ENCODE results near the gene EIF1B.

EIF1B gene

DNA sequence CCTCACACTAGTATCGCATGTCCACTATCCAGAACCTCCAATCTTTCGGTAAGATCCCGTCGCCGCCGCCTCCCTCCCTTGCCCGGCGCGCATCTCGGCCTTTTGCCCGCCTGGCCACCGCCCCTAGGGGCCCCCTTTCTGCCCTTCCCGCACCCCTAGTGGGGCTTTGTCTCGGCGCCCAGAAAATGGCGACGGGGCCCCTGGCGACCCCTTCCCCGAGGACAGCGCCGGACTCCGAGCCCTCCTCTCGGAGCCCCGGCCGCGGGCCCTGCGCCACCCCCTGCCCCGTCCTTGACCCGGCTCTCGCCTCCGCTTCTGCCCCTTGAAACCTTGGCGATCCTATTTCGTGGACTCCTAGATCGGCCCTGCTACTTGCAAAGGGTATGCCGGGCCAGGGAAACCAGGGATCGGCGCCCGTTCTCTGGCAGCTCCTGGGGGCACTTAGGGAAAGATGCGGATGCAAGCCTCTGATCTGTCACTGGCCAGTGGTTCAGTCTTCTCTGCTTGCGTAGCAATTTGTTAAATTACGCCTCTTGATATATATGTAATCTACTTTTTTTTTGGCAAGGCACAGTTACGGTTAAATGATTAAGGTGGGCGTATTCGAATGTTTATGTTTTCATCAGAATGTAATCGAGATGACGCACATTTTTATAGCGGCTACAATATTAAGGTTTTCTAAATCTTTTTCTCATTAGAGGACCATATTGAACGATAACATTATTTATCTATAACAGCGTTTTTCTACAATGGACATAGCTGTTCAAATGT lies 603 bp downstream of the EIF1B start:
- peak; percentile 10 for DNase-seq

DNA sequence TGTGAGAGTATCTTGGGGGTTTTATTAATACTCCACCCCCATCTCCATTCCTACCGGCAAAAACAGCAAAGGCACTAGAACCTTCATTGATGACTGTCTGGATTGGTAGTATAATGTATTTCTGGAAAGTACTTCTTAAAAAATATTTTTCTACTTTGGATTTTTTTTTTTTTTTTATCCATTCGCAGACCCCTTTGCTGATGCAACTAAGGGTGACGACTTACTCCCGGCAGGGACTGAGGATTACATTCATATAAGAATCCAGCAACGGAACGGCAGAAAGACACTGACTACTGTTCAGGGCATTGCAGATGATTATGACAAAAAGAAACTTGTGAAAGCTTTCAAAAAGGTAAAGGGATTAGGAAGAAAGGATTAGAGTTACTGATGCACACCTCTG lies 1.2 kb downstream of the EIF1B start:
- DNase-seq = no peak

DNA sequence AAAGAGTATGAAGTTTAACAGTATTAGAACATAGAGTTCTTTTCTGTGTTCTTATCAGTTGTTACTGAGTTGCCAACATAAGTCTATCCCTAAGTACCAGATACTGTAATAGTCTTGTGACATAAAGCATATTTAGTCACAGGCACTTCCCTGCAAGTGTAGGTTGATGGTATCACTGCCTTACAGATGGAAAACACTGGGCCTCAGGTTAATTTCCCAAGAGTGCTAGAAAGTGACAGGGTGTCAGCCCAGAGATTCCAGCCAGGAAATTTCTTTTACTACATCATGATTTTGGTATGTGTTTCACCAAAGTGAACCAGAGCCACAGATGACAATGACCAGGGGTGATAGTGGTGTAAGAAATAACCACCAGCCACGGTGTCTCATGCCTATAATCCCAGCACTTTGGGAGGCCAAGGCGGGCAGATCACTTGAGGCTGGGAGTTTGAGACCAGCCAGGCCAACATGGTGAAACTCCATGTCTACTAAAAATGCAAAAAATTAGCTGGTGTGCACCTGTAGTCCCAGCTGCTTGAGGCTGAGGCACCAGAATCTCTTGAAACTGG lies 3.2 kb downstream of the EIF1B start:
- no peak for DNase-seq

DNA sequence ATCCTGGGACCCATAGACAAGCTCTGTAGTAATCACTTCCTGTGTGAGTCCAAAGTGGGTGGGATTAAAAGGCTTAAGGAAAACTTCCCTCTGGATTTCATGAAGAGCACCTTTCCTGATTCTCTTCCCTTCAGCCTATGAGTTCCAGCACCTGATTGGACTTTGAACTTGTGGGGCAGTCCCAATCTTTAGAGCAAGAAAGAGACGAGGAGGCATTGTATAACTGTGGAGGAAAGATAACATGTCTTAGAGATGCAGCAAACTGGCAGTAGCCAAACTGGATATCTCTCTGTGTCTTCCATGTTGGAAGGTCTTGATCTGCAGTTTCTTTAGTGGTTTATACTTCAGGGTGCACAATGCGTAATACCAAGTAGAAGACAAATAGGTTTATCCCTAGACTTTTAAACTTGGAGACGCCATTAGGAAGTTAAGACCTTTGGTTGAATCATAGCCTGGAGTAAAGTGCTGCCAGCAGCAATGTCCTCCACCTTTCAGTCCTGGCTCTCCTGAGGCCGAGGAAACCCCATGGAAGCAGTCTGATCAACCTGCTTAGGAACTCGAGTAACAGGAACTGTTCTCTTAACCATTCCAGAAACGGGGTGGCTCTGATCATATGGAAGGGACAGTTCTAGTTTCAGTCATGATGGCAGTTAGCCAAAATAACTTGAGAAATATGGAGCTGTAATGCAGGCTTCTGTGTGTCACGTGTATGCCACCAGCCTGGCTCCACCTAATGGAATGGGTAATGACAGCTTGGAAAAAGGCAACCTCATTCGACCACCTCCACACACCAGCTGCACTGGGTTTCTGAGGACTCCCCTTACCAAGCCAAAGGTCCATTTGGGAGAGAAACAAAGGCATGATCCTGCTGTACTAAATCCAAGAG lies 4.7 kb downstream of the EIF1B start:
- DNase-seq = no peak

DNA sequence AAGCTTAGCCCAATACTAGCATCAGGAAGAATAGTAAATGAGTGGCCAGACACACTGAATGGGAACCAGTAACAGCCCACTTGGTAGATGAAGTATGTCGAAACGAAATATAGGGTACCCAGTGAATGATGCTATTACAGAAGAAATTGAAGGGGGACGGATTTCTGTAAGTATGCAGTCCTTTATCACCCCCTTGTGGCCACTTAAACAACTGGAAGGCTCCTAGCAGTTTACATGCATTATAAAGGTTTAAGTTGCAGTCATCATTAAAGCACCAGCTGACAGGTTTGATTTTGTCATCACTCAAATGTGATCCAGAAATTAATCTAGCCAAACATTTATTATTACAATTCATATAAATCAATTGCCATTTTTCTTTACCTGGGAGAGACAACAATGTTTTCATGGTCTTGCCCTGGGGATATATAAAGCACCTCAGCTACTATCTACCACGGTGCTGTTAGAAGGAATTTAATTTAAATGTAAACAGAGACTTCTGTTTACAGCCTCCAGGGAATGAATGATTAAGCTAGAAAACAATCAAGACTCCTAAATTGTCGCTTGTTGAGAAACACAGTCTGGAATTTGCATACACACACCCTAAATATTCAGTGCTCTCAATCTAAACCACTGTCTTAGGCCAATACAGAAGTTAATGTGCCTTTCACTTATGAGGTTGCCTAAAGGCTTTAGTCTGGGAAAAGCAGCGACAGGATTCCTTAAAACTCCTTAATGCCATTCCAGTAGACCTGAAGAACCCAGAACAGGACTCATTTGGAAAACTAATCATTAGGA lies 7.8 kb downstream of the EIF1B start:
- DNase-seq = peak; percentile 16

DNA sequence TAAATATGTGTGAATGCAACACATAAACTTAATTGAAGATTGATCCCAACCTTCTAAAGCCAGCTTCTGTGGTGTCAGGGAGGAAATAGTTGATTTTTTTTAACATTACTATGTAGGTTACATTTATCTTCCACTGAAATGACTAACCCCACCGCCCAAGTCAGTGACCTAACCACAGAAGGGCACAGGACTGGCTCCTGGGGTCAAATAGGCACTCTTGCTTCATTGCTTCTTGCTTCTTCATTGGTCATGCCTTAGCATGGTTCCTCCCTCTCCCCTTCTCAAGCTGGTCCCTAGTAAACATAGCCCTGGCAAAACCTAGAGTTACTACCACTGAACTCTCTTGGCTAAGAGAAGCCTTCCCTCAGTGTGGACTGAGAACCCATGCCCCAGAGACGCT lies 12.3 kb downstream of the EIF1B start:
- no peak for DNase-seq

DNA sequence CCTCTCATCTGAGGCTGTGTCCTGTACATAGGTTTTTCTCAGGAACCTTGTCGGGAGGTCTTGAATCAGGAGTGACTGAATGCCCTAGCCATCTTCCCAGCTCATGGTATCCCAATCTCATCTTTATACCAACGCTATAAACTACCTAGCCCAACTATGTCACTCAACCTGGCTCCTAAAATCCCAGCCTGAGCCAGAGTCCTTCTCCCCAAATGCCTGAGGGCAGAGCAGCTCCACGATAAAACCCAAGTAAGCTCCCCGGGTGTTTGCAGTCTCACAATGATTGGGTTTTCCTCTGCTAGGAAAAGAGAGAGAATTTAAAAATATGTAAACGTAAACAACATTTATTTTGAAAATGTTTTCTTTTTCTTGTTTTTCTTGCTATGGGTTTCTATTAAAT lies 14.4 kb downstream of the EIF1B start:
- DNase-seq = no peak

DNA sequence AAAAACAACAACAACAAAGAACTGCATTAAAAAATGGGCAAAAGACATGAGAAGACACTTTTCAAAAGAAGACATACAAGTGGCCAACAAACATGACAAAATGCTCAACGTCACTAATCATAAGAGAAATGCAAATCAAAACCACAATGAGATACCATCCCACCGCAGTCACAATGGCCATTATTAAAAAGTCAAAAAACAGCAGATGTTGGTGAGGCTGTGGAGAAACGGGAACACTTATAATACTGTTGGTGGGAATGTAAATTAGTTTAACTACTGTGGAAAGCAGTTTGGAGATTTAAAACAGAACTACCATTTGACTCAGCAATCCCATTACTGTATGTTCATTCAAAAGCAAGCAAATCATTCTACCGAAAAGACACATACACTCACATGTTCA lies 15.1 kb downstream of the EIF1B start:
- no peak for DNase-seq

DNA sequence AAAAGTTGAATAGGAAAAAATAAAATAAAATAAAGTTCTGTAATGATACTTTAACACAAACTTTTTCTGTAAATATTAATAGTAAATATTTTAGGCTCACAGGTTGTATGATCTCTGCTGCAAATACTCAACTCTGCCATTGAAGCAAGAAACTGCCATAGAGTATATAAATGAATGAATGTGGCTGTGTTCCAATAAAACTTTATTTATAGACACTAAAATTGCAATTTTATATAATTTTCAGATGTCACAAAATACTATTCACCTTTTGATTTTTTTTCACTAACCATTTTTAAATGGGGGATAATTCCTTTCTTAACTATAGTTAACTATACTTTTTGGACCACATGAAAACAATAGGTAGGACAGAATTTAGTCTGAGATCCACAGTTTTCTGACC lies 16.0 kb downstream of the EIF1B start:
- no peak for DNase-seq

DNA sequence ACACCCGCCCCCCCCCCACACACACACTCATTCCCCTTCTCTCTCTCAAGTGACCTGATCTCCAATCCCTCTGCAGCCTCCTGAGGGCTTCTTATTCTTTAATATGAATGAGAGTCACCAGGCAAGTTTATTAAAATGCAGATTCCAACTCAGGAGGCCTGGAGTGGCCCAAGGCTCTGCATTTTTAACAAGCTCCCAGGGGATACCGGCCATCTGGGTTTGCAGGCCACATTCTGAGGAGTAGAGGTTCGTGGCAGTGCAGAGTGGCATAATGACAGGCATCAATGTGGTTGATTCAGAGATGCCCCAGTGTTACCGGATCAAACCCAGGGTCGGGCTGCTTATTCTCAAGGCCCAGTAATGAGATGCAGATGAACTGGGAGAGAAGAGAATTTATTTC lies 18.9 kb downstream of the EIF1B start:
- DNase-seq = no peak

DNA sequence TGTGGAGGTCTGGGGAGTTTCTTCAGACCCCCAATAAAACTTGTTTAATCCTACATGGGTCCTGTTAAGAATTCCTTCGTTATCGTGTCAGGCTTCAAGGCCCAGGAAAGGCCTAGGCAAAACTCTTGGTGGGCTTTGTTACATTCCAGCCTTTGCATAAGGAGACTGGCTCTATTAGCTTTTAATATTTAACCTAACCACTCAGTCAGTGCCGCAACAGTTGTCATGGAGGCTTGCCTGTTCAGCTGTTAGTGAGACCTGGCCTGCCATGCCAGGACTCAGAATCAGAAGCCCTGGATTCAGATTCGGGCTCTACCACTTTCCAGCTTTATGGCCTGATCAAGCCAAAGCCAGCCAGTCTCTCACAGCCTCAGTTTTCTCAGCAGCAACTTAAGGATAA lies 19.6 kb downstream of the EIF1B start:
- no peak for DNase-seq

DNA sequence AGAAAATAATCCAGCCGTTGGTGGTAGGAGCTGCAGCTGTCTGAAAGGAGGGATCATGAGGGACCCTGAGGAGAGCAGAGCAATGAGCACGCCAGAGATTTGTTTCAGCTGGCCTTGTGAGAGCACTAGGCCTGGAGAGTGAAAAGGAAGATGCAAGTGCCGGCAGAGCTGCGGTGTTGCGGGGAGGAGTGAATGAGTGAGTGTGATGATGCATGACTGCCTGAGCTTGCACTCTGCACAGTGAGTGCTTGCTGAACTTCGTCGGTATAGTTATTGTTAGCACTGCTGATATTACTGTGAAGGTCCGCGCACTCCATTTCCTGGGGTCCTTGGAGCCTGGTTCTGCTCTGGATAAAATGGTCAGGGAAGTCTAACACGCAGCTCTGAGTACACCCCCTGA lies 23.2 kb downstream of the EIF1B start:
- DNase-seq = no peak

DNA sequence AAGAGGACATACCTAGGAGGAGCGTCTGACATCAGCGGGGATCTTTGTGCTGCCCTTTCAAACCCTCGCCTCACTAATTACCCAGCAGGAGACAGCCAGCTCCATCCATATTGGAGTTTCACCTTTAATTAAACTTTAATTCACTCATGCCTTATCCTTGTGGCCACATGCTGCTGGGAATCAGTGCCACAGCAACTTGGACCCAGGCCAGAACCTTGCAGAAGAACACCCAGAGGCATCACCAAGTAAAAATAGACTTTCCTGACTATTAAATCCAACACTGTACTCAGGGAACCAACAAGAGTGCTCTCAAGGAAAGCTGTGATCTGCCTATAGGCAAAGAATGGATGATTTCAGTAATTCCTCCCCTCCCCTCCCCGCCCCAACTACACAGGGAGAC lies 23.9 kb downstream of the EIF1B start:
- DNase-seq = no peak

DNA sequence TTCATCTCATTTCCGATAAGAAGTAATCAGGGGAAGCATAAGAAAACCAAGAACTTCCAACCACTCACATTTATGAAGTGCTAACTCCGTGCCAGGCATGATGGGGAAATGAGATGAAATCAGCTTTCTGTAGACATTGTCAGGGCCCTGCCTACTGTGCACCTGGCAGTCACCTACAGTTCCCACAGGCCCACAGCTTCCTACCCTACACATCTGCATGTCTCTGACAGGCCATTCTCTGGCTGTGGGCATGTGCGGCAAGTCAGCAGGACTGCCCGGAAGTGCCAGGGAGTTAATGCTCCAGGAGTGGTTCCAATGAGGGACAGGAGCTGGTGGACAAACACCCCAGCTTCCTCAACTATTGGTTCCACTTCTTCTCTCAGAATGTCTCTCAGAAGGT lies 24.3 kb downstream of the EIF1B start:
- no peak for DNase-seq

DNA sequence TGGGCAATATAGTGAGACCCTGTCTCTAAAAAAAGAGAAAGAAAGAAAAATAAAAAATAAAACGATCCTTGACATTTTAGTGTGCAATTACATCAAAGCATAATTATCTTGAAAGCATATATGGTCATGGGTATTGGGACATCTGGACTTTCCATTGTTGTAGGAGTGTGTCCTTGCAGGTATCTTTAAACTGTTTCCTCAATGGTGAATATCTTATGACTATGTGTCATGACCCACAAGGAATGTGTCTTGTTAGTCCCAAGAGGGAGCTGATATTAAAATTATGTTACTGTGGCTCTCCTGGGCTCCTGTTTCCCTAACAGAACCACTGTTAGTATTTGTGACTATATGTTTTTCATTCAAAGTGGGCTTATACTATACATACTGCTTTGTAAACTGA lies 26.6 kb downstream of the EIF1B start:
- DNase-seq = no peak

DNA sequence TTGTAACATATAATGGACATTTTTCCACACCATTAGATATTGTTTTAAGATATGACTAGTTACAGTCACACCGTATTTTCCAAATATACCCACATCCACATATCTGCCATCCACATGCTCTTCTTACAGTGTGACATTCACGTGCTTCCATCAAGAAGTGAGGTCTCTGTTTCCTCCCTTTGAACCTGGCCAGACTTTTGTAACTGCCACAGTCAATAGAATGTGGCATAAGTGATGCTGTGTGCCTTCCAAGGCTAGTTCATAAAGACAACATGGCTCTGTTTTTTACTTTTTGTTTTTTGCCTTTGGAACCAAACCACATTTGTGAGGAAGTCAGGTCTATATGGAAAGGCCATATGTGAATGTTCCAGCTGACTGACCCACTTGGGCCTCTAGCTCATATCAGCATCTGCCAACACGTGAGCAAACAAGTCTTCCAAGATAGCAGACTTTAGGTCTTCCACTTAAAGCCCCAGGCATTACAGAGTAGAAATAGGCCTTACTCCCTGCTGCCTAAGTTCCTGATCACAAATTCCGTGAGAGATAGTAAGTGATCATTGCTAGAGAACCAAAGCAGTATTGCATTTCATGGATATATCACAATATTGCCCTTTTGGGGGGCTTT lies 27.1 kb downstream of the EIF1B start:
- no peak for DNase-seq

DNA sequence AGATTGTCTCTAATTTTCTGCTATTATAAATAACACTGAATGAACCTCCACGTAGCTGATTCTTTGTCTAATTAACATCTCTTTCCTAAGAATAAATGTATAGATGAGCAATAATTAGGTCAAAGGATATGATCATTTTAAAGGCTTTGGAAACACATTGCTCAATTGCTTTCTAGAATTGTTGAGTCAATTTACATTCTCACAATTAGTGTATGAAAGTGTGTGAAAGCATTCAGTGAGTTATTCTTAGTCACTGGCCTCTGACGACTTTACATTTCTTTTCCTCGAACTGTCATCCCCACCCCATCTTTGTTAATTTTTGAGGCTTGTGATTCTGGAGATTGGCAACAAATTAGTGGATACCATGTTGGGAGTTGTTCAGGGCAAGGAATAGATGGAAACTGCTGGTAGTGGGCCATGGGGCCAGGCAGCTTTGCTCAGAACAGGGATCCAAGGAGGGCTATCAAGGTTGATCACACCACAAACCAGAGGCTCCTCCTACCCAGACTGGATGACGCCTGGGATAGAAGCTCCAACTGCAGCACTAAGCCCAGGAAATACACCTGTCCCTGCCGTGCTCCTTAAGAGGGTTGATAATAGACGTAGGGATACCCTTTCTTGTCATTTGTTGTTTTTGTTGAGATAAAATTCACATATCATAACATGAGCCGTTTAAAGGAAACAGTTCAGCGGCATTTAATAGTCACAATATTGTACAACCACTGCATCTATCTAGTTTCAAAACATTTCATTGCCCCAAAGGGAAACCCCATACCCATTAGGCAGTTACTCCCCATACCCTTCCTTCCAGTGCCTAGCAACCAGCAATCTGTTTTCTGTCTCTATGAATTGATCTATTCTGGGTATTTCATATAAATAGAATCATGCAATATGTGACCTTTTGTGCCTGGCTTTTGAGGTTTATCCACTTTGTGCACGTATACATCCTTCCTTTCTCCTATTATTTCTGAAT lies 27.9 kb downstream of the EIF1B start:
- no peak for DNase-seq

DNA sequence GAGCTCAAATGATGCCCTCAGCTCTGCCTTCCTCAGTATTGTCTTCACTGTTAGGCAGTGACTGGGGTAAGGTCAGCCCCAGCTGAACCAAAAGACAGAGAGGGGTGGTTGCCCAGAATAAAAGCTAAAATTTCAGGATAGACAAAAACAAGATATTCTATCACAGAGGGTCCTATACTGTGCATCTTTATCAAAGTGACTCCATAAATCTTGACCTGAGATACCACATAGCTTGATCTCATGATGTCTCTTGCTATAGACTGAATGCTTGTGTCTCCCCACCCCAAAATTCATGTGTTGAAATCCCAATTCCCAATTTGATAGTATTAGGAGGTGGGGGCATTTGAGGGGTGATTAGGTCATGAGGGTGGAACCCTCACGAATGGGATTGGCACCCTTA lies 30.4 kb downstream of the EIF1B start:
- no peak for DNase-seq

DNA sequence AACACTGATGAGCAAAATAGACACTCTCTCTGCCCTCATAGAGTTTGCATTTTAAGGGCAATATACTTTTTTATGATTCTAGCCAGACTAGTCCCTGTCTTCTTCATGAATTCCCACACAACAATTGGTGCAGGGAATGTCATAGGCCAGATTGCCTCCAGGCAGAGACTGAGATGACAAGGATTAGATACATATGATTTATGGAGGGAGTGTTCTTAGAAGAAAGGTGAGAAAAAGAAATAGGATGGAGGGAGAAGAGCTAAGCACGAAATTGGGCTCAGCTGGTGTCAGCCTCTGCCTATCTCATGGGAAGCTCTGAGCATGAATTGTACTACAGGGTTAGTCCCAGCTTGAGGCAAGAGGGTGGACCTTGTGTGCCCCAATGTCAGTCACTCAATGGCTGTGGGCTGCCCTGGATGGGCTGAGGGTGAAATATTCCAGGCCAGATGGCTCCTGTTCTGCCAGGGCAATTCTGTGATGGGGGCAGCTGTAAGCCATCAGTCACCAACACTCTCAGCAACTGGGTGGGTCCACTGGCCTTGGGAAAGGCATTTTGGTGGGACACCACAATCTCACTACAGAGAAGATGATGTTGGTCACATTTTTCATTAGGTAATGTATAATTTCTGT lies 31.1 kb downstream of the EIF1B start:
- no peak for DNase-seq

DNA sequence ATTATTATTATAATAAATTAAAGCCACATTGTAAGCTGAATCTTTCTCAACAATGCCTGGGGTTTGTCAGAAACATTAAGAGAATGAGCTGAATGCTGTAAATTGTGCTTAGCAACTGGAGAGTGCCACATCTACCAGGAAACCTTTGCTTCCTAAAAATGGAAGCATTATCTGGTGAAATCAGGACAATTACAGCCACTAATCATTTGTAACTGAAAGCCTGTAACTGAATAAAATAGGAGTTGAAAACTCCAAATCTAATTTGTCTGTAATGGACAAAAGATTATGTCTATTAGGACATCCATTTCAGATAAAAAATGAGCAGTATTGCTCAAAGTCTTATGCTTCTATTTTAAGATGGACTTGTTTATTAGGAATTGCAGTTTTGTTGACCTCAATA lies 32.2 kb downstream of the EIF1B start:
- no peak for DNase-seq

DNA sequence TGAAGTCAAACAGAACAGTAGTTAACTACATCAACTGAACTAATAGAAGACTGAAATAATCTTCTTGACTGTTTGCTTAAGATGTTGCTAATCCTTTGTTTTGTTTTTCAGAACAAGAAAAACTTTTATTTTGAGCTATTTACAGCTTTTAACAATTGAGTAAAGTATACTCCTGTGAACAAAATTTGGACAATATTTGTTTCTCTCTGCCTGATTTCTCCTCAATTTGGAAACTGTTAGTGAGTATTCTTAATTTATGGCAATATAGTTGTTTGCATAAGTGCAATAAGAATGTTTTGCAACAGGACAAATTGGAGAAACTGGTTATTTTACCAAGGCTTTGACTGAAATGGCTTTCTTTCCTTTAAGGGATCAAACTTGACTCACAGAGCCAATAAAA lies 41.0 kb downstream of the EIF1B start:
- no peak for DNase-seq

Data from NCI-H1092 (cell line).